GM19463 (cell line): ENCODE measurements around the gene SIL1.
A peak's percentile ranks its signal among the peaks of the same experiment; 100 is the strongest.
"Not testable (repeated sequence)": the region's sequence is repeated elsewhere in the genome, so short reads cannot be mapped to it uniquely, and the experiment has no call there.

Experiments
- ATAC-seq: cut with Tn5 transposase; IDR thresholded peaks from one replicate; pipeline ENCODE4 v1.9.1; 2021; ENCODE audit warnings: mild to moderate bottlenecking, moderate library complexity; ENCODE audit not compliant: unreplicated experiment

The SIL1 gene

DNA sequence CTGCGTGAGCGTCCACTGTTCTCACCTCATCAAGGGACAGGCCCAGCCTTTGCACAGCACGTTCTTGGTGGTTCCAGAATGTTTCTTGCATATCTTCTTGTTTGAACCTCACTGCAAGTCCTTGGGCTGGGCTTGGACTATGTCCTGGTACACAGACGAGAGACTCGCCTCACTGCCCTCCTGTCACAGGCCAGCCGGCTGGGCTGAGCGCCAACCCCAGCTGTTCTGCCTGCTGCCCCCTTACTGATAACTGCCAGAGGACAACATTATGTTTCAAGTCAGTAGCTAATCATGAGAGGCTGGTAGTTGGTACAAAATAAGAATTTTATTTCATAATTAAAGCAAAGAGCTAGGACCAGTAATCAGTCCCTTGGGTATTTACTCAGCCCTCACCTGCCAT lies 270.2 kb downstream of the SIL1 start:
- ATAC-seq: no peak

DNA sequence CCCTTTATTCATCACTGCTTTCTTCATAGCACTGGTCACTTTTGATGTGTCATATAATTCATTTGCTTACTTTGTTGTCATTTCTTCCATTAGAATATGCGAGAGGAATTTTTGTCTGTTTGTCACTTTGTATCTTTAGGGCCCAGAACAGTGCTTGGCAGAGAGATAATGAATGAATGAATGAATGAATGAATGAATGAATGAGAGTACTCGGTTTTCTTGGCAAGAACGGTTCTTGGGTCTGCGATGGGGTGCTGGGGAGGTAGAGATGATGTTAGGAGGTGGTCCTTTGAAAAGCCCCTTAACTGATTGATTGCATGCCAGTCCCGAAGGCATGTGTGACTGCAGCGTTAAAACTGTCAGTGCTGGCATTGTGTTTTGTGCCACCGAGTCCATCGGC lies 270.6 kb downstream of the SIL1 start:
- no peak for ATAC-seq

DNA sequence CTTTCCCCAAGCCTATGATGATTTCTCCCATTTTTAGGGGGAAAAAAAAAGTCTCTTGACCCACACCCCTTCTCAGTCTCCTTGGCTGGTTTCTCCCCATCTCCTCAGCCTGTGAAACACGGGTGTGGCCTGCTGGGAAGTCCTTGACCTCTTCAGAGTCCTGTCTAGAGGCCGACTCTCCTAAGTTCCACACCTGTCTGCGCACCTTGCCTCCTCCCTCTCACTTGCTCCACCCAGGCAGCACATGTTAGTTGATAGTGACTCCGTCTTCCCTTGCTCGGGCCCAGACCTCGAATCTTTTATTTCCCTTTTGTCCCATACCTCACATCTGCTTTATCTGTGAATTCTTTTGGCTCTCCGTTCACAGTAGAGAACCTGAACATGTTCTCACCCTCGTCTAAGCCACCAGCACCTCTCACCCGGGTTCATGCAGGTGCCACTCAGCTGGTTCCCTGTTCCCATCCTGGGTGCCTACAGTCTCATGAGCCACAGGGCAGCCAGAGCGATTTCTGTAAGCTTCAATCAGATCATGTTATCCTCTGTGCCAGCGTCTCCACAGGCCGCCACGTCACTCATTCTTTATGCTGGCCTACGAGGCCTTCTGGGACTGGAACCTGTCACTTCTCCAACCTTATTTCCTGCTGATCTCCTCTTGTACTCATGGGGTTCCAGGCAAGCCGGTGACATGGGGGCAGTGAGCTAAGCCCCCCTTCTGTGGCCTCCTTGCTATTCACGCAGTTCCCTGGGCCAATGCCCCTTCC lies 271.3 kb downstream of the SIL1 start:
- ATAC-seq: no peak

DNA sequence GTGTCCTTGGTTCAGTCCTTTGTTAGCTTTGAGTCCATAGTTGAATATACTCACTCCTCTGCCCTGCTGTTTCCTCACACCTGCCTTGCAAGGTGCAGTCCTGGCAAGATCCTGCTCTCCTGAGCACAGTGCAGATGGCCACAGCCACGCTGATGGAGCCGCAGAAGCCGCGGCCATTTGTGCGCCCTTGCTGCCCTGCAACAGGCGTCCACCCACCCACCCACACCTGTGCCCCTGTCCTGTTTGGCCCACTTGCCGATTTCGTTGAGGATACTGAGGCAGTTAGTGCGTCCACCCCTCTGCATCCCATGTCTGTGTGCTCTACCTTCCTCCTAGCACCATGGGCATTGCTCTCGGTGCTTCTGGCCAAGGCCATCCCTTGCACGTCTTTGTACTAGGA lies 271.9 kb downstream of the SIL1 start:
- ATAC-seq: no peak

DNA sequence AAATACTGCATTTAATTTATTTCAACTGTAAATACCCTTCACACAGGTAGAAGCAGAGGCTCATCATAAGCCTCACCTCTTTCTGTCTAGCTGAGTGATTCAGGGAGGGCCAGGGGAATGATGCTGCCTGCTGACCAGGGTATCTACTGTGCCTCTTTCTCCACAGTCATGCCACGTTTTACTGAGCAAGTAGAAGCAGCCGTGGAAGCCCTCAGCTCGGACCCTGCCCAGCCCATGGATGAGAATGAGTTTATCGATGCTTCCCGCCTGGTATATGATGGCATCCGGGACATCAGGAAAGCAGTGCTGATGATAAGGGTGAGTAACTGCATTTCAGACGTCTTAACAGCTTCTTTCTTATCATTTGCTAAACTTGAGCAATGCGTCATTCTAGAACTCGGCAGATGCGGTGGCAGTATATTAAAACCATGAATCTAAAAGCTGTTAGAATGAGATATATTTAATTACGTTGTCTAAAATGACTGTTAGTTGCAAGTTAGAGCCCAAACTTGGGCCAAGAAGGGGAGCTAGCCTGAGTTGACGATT lies 273.0 kb downstream of the SIL1 start:
- no peak for ATAC-seq

DNA sequence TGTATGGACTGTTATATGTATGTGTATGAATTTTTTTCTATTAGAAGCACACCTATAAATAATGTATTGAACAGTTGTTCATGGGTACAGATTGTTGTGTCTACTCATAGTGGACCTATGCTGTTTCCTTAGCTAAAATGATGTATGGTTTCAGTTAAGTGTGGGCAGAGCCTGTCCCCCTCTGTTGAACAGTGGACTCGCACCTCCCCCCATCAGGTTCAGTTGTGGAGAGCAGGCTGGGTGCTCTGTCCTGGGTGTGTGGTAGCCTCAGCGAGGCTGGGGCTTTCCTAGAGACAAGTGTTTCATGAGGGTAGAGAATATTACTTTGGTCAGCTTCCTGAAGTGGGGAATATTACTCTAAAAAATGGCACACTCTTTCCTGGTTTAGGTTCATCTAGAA lies 275.7 kb downstream of the SIL1 start:
- ATAC-seq: peak; percentile 65

DNA sequence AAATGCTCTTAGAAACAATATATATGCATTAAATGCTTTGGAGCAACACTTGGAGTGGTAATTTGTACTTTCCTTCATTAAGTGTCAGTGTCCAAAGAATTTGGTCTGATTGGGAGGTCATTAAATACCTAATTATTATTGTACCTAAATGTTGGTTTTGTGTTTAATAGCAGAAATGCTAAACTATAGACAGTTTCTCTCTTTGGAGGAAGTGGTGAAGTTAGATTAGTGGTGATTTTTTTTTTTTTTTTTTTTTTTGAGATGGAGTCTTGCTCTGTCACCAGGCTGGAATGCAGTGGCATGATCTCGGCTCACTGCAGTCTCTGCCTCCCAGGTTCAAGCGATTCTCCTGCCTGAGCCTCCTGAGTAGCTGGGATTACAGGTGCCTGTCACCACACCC lies 276.8 kb downstream of the SIL1 start:
- not testable (repeated sequence) for ATAC-seq

DNA sequence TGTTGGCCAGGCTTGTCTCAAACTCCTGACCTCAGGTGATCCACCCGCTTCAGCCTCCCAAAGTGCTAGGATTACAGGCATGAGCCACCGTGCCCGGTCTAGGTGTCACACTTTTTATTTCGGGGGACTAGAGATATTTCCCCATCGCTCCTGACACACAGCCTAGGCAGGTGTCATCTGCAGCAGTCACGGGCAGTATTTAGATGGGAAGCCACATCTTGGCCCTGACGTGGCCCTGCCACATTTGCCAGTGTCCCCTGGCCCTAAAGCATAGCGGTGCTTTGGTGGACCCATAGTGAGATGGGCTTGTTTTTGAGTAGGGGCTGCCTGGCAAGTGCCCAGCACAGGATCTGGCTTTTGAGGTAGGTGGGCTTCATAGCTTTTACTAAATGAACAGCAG lies 278.0 kb downstream of the SIL1 start:
- ATAC-seq: no peak

DNA sequence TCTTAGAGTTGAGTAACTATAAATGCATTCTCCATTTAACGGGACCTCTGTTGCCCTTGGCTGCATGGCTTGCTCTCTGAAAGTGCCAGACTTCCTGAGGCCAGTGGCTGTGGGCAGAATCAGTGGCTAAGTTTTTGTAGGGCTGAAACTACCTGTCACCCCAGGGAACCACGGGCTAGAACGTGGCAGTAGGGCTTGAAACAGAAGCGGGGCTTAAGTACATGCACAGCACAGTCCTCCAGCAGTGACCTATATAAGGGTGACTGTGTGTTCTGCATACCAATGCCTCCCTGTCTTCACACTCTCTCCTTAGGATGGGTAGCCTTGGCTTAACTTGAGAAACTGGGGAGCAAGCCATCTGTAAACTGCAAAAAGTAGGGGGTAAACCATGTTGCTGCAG lies 279.5 kb downstream of the SIL1 start:
- ATAC-seq: no peak

DNA sequence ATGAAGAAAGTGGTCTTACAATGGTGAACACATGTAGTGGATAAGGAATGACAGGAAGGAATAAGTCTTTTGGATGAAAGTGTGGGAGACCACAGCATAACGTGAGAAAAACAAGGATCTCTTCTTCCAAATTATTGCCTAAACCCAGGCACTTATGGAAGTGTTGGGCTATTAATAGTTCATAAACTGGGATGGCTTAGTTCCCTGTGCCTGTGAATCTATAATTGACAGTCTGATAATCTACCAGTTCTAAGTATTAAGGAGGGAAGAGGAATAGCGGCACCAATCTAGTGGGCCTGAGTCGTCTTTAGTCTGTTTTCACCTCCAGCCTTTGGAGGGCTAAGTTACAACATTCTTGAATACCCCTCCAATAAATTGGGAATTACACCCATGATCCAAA lies 283.8 kb downstream of the SIL1 start:
- ATAC-seq: no peak

DNA sequence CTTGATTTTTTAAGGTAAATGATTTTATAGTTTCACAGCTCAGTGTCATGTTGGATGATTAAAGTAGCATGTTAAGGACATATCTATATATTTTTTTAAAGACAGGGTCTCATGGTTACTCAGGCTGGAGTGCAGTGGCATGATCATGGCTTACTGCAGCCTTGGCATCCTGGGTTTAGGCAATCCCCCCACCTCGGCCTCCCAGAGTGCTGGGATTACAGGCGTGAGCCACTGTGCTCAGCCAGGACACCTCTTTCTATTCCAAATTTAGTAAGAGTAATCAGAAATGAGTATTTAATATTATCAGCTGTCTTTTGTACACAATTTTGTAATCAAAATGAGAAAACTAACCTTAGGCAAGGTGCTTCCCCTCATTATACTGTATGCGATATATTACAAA lies 284.4 kb downstream of the SIL1 start:
- no peak for ATAC-seq

DNA sequence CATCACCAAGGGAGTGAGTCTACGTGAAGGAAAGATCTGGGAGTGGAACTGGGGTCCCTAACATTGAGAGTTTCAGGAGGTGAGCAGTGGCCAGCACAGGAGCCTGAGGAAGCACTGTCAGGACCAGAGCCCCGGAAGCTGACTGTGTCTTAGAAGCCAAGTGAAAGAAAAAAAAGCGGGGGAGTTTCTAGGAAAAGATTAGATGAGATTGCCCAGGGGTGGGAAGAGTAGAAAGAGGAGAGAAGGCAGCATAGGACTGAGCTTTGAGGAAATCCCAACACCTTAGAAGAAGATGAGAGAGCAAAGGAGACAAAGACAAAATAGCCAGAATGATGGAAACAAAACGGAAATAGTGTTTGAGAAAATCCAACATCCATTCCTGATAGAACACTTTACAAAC lies 286.1 kb downstream of the SIL1 start:
- ATAC-seq: no peak

DNA sequence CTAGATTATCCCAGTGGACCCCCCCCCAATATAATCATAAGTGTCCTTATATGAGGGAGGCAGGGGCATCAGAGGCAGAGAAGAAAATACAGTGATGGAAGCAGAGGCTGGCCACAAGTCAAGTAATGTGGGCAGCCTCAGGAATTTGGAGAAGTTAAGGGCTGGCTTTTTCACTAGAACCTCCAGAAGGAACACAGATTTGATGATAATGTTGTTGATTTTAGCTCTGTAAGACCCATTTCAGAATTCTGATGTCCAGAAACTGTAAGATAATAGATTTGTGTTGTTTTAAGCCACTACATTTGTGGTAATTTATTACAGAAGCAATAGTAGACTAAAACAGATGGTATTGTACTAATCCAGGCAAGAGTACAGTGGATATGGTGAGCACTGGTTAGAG lies 286.7 kb downstream of the SIL1 start:
- no peak for ATAC-seq

DNA sequence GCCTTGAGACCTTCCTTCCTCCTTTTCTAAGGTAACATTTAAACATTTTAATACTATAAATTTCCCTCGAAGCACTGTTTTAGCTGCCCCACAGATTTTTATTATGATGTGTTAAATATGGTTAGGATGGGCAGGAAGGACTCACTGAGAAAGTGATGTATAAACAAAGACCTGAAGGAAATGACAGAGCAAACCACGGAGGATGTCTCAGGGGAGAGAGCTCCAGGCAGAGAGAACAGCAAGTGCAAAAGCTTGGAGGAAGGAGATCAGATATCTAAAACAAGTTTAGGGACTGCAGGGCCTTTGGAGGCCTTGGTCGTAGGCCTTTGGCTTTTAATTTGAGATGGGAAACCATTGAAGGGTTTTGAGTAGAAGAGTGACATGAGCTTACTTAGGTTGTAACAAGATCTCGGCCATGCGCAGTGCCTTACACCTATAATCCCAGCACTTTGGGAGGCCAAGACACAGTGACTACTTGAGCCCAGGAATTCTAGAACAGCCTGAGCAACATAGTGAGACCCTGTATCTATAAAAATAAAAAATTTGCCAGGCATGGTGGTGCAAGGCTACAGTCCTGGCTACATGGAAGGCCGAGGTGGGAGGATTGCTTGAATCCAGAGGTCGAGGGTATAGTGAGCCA lies 287.5 kb downstream of the SIL1 start:
- no peak for ATAC-seq

DNA sequence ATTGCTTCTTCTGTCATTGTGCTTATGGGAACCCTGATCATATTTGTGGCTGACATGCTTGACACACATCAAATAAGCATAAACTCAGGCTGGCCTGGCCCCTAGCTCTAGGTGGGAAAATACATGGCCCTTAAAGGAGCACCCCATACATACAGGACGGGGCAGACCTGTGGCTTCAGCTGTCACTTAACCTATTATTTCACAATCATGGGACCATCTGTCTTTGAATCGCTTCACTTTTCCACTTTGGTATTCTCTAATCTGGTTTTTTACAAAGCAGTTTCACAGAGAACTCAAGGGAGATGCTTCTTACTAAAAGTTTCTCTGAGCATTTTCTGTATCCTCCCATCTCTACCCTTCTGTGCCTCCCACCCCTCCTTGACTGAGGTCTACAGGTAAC lies 288.4 kb downstream of the SIL1 start:
- no peak for ATAC-seq

DNA sequence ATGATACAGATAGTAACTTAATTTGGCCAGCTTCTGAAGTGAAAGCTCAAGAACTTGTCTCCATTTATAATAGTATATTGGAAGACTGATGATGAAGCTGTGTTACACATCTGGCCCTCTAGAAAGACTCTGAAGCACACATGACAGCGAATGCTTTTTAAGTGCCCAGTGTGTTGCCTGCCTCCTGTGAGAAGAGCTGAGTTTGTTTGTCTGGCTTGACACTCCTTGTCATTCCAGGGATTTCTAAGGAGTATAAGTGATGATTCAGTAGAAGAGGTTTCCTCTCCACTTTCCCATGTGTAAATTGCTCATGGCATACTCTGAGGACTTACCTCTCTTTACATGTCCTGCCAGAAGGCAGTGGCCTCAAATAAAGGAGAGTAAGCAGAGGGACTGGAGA lies 292.6 kb downstream of the SIL1 start:
- no peak for ATAC-seq

DNA sequence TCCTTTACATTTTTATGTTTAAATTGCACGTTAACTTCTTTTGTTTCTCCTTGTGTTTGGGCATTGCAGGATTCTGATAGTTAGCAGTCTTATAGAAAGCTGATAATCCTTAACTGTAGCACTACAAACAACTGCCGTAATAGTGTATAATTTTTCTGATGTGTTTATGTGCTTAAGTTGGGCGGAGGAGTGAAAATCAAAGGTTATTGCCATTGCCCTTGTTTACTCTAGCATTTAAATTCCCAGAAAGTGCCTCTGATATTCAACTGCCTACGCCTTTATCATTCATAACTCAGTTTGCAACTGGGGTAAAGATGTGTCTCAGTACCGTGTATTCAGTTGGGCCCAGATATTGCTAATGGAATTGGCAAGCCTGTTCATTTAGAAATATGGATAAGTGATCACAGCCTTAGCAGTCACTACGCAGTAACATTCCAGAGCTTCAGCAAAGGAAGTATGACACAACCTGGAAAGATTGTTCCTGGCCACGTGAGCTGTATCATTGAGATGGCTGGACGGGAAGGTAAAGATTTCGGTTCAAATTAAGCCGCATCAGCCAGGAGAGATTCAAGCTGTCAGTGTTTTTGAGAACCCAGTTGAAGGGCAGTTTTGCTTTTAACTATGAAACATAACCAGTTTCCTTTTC lies 294.9 kb downstream of the SIL1 start:
- no peak for ATAC-seq

DNA sequence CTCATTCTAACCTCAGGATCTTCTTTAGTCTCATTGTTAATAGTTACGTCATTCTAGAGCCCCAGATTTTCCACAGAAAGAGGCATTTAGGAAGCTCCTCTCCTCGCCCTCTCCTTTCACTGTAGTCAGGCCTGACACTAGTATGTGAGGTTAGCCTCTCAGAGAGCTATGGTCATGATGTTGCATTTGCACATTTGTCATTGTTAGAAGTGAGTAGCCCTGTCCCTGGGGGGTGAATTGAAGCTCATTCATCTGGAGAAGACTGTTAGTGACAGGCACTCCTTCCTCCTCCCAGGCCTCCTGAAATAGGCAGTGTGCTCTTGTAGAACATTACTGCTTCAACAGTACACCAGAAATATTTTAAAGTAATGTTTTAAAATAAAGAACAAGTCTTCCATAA lies 296.5 kb downstream of the SIL1 start:
- ATAC-seq: no peak

DNA sequence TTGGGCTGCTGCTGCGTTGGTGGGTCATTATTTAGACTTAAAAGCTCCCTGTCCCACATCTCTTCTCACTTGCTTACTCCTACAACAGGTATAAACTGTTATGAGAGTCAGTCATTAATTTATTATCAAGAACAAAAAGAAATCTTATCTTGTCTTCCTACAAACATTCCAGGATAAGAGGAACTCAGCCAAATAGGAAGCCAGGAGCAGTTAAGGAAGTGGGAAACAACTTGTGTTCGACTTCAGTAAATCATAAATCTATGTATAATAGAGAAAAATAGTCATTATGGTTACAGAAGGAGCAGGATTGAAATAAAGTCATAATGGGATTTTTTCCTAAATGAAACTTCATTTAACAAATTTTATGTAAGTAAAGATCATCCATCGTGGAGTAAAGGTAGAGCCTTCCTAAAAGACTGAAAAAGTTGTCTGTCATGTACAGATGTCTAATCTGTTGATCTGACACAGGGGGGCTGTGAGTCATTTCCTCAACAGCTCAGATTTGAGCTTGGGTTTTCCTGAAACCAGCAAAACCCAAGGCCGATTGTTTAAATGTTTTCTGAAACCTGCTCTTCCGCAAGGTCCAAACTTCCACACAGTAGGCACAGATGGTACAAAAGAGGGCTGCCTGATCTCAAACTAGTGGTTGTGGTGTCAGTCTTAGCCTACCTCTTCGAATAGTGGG lies 297.7 kb downstream of the SIL1 start:
- ATAC-seq: no peak

DNA sequence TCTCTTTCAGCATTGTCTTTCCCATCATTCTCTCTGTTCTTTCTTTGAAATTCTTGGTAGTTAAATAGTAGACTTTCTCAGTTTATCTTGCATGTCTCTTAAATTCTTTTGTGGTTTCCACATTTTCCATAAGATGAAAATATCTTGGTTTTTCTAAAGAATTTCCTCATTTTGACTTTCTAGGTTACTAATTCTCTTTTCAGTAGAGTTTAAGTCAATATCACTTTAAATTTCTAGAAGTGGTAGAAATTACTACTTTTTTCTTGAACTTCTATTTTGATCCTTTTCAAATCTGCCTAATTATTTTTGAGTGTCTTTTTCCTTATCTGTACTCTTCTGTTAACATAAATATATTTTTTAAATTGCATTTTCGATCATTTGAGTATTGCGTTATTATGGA lies 299.4 kb downstream of the SIL1 start:
- ATAC-seq: no peak

DNA sequence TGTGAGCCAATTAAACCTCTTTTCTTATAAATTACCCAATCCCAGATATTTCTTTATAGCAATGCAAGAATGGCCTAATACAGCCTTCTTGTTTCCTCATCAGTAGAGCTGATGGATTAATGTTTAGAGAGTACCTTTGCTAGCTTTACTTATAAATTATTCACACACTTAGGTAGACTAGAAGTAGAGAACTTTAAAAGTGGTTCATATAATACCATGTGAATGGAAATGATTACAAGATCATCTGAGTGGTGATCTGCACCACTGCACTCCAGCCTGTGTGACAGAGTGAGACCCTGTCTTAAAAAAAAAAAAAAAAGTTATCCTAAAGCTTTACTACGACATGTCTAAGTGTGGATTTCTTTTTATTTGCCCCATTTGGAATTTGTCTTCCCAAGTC lies 299.9 kb downstream of the SIL1 start:
- ATAC-seq: no peak
